GM19467 (cell line): ENCODE data around the gene SPINK8.
"Not testable (repeated sequence)": the region's sequence is repeated elsewhere in the genome, so short reads cannot be mapped to it uniquely, and the experiment has no call there.

ENCODE experiments used
- ATAC-seq: cut with Tn5 transposase; IDR thresholded peaks from one replicate; pipeline ENCODE4 v1.9.1; 2021; ENCODE audit warnings: mild to moderate bottlenecking, moderate library complexity; ENCODE audit not compliant: unreplicated experiment

SPINK8 gene

GRCh38 chr3:48280881-48281280, 52.6 kb downstream of the SPINK8 start:
- no peak for ATAC-seq

- no peak for ATAC-seq
Measured at GRCh38 chr3:48278884-48279559, 54.4 kb downstream of the SPINK8 start.

DNA sequence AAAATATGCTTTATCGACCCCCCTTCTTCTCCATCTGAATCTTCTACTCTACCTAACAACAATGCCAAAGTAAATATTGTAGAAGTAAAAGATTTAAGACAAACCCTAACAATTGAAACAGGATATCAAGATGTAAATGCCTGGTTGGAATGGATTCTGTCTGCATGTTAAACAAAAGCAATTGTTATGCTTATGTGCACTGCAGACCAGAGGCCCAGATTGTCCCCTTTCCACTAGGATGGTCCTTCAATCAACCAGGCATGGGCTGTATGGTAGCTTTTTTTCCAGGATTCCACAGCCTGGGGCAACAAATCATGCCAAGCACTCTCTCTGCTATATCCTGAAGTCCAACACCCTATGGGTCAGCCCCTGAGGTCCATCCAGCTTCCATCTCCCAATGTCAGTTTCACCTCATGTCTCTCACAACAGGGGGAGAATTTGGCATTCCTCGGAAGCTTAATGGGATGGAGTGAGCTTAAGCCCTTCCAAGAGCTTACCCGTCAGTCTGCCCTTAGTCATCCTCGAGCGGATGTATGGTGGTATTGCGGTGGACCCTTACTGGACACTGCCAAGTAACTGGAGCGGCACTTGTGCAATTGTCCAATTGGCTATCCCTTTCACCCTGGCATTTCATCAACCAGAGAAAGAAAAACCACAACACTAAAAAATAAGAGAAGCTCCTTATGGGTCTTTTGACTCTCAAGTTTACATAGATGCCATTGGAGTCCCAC, 56.4 kb downstream of the SPINK8 start:
- no peak for ATAC-seq

GRCh38 chr3:48275287-48276027, 58.0 kb downstream of the SPINK8 start:
- no peak for ATAC-seq

GRCh38 chr3:48274452-48274851, 59.0 kb downstream of the SPINK8 start:
- no peak for ATAC-seq

GRCh38 chr3:48273594-48274211, 59.8 kb downstream of the SPINK8 start:
- ATAC-seq = no peak

GRCh38 chr3:48271763-48272498, 61.5 kb downstream of the SPINK8 start:
- ATAC-seq = no peak

DNA sequence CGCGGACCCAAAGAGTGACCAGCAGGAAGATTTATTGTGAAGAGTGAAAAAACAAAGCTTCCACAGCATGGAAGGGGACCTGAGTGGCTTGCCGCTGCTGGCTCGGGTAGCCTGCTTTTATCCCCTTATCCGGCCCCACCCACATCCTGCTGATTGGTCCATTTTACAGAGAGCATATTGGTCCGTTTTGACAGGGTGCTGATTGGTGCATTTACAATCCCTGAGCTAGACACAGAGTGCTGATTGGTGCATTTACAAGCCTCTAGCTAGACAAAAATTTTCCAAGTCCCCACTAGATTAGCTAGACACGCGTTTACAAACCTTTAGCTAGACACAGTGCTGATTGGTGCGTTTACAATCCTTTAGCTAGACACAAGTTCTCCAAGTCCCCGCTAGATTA, 62.2 kb downstream of the SPINK8 start:
- ATAC-seq = not testable (repeated sequence)

- ATAC-seq = no peak
Measured at GRCh38 chr3:48270306-48270705, 63.2 kb downstream of the SPINK8 start.

DNA sequence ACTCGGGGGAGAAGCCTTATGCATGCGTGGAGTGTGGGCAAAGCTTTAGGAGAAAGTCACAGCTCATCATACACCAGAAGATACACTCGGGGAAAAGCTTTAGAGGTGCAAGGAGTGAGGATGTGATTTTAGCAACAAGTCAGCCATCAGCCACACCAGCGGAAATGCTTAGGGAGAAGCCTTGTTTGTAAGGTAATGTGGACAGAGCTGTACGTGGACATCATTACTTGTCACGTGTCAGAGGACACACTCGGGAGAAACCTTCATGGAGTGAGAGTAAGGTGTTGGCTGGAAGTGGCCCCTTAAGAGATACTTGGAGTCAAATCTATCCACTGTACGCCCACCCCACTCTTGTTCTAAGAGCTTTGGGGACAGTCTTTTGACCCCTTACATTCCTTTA, 63.9 kb downstream of the SPINK8 start:
- ATAC-seq = no peak

DNA sequence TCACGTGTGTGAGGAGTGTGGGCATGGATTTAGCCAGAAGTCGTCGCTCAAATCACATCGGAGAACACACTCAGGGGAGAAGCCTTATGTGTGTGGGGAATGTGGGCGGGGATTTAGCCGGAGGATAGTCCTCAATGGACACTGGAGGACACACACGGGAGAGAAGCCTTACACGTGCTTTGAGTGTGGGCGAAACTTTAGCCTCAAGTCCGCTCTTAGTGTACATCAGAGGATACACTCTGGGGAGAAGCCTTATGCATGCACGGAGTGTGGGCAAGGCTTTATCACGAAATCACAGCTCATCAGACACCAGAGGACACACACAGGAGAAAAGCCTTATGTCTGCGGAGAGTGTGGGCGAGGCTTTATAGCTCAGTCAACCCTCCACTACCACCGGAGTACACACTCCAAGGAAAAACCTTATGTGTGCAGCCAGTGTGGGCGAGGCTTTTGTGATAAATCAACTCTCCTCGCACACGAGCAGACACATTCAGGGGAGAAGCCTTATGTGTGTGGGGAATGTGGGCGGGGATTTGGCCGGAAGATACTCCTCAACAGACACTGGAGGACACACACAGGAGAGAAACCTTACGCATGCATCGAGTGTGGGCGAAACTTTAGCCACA, 64.4 kb downstream of the SPINK8 start:
- no peak for ATAC-seq

DNA sequence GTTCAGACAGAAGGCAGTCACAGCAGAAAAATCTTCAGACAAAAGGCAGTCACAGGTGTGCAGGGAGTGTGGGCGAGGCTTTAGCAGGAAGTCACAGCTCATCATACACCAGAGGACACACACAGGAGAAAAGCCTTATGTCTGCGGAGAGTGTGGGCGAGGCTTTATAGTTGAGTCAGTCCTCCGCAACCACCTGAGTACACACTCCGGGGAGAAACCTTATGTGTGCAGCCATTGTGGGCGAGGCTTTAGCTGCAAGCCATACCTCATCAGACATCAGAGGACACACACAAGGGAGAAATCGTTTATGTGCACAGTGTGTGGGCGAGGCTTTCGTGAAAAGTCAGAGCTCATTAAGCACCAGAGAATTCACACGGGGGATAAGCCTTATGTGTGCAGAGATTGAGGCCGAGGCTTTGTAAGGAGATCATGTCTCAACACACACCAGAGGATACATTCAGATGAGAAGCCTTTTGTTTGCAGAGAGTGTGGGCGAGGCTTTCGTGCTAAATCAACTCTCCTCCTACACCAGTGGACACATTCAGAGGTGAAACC, 65.0 kb downstream of the SPINK8 start:
- no peak for ATAC-seq

DNA sequence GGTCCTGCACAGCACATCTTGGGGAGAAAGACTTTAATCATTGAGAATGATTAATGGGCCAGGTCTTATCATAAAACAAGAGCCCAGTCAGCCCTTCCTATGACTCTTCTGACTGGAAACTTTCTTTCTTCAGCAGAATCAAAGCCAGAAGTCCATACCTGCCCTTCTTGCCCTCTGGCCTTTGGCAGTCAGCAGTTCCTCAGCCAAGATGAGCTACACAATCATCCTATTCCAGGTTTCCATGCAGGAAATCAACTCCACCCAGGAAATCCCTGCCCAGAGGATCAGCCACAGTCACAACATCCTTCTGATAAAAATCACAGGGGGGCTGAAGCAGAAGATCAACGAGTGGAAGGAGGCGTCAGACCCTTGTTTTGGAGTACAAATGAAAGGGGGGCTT, 65.7 kb downstream of the SPINK8 start:
- ATAC-seq = no peak

GRCh38 chr3:48258530-48258929, 74.9 kb downstream of the SPINK8 start:
- no peak for ATAC-seq
